ENCODE results near the gene MICU2.
"Not testable (repeated sequence)": the region's sequence is repeated elsewhere in the genome, so short reads cannot be mapped to it uniquely, and the experiment has no call there.

Gene MICU2

DNA sequence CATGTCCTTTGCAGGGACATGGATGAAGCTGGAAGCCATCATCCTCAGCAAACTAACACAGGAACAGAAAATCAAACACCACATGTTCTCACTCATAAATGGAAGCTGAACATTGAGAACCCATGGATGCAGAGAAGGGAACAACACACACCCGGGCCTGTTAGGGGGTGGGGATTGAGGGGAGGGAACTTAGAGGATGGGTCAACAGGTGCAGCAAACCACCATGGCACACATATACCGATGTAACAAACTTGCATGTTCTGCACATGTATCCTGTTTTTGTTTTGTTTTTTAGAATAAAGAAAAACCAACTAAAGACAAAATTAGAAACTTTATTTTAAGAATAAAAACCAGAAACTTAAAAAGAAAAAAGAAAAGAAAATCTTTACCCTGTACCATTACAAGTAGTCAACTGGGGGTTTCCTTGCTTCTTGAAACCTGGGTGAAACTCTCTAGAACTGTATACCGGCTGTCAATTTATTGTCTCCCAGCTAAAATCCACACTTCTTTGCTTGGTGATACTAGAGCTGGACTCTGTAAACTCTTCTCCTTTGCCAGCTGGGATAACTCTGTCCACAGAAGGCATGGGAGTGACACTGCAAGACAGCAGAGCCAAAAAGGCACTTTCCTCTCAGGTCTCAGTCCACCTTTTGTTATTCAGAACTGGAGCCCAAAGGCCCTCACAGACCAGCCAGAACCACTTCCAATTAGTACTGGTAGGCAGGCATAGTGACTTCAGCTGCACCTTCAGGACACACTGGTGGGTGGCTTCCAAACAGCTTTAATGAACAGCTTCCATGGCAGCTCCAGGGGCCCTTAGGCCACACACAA is 9.0 kb downstream of the MICU2 start:
- DNase-seq = no peak

DNA sequence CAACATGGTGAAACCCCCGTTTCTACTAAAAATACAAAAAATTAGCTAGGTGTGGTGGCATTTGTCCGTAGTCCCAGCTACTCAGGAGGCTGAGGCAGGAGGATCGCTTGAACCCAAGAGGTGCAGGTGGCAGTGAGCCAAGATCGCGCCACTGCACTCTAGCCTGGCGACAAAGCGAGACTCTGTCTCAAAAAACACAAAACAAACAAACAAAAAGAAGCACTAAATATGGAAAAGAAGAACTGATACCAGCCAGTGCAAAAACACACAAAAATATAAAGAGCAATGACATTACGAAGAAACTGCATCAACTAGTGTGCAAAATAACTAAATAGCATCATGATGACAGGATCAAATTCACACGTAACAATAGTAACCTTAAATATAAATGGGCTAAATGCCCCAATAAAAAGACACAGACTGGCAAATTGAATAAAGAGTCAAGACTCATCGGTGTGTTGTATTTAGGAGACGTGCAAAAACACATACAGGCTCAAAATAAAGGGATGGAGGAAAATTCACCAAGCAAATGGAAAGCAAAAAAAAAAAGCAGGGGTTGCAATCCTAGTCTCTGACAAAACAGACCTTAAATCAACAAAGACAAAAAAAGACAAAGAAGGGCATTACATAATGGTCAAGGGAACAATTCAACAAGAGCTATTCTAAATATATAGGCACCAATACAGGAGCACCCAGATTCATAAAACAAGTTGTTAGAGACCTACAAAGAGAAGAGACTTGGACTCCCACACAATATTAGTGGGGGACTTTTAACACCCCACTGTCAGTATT is 13.1 kb downstream of the MICU2 start:
- DNase-seq = not testable (repeated sequence)

DNA sequence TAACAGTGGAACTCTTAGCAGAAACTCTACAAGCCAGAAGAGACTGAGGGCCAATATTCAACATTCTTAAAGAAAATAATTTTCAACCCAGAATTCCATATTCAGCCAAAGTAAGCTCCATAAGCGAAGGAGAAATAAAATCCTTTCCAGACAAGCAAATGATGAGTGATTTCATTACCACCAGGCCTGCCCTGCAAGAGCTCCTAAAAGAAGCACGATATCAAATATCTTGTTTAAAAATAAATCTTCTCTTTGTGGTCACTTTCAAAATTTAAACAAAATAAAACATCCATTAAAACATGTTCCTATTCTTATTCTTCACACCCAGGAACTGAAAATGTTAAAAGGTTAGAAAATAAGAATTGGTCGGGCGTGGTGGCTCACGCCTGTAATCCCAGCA is 13.7 kb downstream of the MICU2 start:
- DNase-seq = no peak

DNA sequence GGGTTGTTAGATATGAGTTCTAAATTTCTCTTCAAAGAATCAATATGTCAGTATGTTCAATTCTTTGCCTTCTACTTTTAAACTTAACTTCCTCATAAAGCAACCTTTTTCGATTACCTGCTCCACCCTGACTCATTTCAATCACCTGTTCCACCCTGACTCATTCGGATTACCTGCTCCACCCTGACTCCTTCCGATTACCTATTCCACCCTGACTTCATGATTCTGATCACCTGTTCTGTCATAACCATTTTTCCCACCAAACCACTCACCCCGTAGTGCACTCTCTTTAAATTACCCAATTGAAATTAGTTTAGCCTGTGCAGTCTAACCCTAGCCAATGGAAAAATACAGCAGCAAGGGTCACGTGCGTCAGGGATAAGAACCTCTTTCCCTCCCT is 14.5 kb downstream of the MICU2 start:
- DNase-seq = not testable (repeated sequence)

DNA sequence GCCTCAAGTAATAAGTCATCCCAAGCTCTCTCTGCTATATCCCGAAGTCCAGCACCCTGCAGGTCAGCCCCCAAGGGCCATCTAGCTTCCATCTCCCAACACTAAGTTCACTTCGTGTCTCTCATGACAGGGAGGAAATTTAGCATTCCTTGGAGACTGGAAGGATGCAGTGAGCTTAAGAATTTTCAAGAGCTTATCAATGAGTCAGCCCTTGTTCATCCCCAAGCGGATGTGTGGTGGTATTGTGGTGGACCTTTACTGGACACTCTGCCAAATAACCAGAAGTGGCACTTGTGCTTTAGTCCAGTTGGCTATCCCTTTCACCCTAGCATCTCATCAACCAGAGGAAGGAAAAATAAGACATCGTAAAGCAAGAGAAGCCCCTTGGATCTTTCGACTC is 15.6 kb downstream of the MICU2 start:
- not testable (repeated sequence) for DNase-seq

DNA sequence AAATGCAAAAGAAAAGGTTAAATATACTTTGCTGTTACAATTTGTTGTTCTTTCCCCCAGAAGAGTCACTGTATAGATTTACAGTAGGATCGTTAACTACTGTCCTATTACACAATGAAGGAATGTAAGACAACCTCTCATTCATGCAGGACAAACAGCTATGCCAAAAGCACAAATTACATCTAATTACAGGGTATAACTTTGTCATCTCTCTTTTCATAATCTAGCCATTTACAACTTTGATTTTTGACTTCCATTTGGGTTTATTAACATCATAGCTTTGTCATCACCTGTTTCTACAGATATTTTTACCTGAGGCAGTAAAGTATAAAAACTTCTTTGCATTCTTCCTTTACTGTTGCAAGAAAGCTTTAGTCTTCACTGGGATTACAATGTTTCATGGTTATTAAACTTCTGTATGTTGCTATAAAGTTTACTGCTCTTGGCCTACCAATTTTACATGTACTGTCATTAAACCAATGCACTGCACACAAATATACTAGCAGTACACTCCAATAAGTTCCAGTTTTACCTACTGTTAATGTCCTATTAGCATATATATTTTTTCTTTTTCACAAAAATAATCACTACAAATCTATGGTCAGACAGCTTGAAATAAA is 18.9 kb downstream of the MICU2 start:
- no peak for DNase-seq

DNA sequence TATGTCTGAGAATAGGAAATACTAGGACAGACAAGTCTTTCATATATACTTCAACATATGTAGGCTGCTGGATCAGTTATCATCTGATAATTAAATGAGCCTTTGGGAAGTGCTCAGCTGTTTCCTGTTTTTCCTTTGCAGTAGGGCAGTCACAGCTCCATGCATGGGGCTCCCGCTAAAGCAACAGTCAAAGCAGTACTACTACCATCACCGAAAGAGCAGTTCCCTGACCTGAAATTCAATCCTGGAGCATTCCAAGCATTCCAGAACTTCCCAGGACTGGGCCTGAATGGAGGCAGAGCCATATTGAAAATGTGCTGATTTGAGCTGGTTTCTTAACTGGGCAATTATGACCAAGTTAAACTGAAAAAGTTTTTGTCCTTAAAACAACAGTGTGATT is 20.5 kb downstream of the MICU2 start:
- no peak for DNase-seq

DNA sequence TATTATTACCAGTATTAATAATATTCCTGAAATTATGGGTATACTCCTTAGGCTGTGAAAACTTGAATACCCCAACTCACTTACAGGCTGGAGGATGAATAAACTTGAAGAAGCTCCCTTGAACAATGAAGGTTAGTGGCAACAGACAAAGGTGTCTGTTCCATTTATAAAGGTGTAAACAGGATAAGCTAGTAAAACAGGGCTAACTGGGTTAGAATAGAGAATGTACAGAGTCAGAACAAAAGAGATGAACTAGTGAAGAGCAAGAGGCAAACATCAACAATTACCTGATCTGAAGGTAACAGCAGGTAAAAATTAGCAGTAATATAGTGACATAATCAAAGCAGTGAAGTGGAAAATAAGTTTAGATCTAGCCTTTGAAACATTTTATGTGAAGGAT is 23.2 kb downstream of the MICU2 start:
- no peak for DNase-seq

DNA sequence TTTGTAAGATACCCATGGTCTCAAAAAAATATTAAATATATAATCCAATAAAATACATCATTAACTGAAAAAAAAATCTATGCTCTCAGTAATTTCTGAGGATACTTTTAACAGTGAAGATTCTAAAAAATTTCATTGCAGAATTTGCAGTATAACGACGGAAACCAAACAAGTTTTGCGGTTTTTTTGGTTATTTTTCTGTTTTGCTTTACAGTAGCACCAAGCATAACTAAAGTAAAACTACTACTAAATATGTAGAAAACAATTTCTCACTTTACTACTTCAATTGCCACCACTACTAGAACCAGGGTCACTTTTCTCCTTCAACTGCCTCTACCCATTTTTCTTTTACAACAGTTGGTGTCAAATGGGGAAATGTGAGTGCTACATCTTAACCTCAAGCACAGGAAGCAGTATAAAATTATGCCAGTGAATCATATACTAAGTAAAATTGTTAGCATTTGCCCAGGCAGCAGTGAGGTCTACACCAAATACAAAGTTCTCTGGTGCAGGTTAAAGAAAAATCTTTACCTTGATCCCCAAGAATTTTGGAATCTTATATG is 24.1 kb downstream of the MICU2 start:
- DNase-seq = no peak

DNA sequence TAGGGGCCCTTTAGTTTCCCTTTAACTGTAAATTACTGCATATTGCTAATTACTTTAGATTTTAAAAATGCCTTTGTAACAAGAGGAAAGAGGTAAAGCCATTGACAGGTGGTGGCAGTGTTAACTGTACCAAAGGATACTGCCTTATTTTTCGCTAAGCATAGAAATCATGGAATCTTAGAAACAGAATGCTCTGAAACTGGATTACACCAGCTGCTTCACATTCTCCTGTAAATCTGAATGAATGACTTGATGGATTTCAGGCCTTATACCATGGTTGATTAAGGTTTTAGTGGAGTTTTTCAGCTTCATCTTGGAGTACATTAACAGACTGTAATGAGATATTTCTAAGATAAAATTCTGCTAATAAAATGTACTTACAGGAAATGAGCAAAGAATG is 25.2 kb downstream of the MICU2 start:
- DNase-seq = no peak

DNA sequence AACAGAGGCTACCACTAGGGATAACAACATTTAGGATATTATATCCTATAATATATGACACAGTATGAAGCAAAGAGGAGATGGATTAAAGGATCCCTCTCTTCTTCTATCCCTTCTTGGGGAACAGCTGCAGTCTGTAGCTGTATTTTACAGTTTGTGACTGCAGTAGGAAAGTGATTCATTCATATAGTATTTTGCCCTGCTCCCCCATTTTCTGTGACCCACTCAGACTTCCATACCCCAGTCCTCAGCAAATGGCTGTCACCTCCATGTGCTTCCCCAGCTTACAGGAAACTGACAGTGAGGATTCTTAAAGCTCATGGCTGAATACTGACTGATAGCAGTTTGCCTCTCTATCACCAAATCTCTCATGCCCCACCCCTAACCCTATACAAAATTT is 27.5 kb downstream of the MICU2 start:
- no peak for DNase-seq

DNA sequence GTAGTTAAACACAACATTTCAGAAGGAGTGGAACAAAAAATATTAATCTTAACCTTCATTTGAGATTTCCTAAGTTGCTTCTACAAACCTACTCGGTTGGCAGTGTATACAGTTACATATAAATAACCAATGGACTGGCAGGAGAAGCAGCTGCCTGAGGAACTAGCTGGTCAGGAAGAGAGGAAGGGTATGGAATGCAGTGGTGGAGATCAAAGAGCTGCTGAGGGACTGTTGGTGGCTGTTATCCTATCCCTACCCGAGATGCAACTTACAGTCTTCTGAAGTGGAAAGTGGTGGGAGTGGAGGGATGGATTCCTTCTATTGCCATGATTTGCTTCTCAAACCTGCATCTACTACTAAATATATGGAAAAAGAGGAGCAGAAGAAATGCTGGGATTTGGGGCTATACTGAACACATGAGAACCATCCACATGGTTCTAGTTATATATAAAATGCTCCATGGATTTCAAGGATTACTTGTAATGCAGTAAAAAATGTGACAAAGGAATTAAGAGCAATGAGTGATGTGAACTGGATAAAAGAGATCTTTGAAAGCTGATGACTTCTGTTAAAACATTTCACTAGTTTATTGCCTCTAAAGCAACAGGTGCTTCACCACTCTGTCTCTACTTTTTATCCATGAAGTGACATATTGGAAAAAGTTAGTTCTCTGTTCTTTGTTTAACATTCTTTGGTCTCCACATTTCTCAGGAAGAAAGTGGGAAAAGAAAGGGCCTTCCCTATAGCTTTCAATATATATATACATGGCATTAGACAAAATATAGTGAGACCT is 29.9 kb downstream of the MICU2 start:
- no peak for DNase-seq

DNA sequence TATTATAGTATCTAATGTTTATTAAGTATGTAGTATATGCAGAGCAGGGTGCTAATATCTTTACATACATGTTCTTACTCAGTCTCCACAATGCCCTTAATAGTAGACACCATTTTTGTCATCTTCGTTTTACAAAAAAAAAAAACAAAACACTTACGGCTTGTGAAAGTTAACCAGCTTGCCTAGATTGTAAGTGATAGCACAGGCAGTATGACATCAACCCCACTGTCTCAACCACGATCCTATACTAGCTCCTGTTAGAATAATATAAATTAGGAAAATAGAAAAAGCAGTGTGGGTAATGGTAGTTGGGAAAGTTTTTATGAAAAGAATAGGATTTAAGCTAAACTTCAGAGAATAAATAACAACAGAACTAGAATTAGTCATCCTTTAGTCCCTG is 34.3 kb downstream of the MICU2 start:
- no peak for DNase-seq

DNA sequence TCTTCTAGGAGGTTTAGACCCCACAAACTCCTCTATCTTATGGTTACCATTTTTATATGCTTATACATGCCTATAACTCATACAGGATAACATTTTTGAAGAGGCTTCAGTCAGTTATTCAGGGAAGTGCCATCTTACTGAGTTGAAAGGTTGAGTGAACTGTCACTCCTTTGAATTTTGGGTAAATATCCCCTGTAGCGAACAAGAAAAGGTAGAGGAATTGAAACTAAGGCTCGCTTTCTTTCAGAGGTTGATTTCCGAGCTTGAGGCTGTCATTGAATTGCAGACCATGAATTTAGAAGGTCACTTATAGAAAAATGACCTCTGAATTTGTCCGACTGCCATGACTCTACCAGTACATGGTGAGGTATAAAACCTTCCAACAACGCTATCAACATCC is 35.1 kb downstream of the MICU2 start:
- no peak for DNase-seq

DNA sequence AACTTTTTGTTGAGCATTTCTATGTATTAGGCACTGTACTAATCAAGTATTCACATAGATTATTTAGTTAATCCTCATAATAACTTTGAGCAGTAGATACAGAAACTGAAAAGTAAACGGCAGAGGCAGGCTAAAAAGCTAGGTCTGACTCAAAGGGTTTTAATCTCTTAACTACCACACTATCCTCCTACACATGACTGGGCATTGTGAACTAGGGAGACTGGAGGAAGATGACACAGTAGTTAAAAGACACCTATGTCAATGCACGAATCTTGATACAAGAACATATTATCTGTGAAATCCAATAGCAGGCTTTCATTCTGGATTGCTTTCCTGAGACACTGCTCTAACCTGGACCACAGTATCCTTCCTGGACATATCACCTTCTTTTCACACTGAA is 36.3 kb downstream of the MICU2 start:
- DNase-seq = no peak

DNA sequence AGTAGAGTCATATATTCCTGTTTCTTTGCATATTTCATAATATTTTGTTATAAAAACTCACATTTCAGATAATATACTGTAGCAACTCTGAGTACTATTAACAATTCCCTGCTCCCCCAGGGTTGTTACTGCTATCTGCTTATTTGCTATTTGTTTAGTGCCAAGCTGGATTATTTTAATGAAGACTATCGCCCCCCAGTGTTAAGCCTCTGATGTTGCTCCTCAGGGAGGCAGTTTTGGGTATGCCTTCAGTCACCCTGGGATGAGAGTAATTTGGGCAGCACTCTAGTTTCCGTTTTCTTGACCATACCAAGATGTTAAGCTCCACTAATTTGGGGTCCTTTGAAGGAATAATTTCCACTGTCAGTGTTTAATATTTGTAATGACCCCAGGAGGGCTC is 46.0 kb downstream of the MICU2 start:
- no peak for DNase-seq

DNA sequence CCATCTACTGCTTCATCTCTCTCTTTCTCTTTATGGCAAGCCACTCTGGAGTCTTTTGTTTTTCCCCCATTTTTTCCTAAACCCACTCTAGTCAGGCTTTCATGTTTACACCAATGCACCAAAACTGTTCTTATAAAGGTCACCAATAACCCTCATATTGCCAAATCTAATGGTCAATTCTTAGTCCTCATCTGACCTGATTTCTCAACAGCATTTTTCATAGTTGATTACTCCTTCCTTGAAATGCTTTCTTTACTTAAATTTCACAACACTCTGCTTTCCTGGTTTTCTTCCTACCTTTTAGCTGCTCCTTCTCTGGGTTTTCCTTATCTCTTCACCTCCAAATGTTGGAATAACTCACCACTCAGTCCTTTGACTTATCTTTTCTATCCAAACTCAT is 47.9 kb downstream of the MICU2 start:
- DNase-seq = no peak

DNA sequence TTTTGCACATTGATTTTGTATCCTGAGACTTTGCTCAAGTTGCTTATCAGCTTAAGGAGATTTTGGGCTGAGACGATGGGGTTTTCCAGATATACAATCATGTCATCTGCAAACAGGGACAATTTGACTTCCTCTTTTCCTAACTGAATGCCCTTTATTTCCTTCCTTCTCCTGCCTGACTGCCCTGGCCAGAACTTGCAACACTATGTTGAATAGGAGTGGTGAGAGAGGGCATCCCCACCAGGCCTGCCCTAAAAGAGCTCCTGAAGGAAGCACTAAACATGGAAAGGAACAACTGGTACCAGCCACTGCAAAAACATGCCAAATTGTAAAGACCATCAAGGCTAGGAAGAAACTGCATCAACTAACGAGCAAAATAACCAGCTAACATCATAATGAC is 50.7 kb downstream of the MICU2 start:
- DNase-seq = not testable (repeated sequence)

DNA sequence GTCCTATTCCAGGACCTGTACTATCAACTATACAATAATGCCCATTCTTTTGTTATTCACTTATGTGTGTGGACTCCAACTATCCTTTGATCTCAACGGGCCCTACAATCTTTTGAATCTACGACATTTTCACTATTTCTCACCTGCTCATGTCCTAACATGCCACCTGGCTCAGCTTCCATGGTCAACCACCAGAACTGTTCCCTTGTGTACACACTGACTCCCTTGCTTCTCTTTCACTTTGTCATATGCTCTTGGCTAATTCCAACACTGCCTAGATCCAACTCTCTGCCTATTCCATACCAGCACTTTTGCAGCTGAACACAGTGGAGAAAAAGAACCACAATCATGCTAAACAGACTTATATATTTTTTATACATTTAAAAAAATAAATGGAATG is 53.1 kb downstream of the MICU2 start:
- DNase-seq = no peak

DNA sequence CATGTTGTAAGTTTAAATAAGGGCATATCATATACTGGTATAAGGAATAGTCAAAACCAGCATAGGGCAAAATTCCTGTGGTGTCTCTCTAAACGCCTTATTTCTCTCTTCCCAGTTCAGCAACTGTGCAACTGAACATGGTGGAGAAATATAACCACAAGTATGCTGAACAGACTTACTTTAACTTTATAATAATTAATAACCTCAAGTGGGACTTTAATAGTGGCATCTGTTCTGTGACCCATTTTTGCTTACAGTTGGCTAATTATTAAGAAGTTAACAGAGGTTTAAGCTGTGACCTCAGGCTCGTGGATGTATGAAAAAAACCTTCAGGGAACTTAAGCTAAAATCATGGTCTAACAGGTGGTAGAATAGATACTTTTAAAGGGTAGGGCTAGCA is 54.3 kb downstream of the MICU2 start:
- no peak for DNase-seq

DNA sequence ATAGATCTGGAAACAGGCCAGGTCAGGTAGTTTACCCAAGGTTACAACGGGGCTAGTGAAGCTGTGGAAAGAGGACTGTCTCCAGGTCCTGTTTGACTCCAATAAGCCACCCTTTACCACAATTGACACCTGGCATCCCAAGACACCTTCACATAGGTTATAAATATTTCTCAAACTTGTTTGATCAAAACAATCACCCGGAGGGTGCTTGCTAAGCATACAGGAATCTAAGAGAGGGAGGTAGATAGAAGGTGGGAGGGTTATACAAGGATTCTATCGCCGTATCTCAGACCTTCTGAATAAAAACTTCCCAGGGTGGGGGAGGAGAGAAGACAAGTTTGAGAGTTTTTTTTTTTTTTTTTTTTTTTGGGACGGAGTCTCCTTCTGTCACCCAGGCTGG is 55.4 kb downstream of the MICU2 start:
- DNase-seq = no peak

DNA sequence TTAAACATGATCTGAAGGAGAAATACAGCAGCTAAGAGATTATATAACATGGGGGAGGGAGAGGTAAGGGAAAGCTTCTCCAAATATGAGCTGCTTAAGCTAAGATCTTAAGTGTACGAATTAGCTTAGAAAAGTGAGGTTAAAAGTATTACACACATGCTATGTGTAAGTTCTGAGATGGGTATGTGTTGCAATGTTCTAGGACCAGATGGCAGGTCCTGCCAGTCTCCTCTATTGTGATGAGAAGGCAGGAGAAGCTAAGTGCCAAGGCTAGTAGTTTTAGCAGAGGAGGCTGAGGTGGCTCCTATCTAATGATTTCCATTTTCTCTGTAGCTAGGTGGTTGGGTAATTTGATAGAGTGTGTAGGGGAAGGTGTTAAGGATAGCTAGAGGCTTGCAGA is 57.6 kb downstream of the MICU2 start:
- DNase-seq = no peak

DNA sequence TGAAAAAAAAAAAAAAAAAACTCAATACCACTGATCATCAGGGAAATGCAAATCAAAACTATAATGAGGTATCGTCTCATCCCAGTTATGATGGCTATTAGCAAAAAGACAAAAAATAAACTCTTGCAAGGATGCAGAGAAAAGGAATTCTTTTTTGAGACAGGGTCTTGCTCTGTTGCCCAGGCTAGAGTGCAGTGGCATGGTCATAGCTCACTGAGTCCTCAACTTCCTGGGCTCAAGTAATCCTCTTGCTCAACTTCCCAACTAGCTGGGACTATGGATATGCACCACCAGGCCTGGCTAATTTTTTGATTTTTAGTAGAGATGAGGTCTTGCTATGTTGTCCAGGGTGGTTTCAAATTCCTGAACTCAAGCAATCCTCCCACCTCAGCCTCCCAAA is 59.5 kb downstream of the MICU2 start:
- DNase-seq = no peak
